Measurements from ENCODE around the gene DDX10.
A peak's percentile ranks its signal among the peaks of the same experiment; 100 is the strongest.

Gene DDX10

DNA sequence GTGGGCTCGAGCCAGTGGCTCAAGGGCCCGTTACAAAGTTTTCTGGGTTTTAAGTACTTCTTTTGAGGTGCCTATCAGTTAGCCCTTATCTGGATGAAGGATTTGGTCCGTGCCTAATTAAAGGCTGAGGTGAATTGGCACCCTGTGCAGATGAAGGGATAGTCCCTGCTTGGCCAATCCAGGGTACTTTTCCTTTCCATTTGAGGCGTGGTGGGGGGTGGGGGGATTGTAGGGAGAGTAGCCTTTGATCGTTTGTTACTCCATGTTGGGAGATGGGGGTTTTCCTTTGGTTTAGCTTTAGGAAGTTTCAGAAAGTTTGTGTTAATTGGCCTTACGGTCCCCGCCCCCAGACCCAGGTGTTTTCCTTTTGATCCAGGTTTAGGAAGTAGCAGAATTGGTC, 170.8 kb downstream of the DDX10 start:
- no peak for DNase-seq

DNA sequence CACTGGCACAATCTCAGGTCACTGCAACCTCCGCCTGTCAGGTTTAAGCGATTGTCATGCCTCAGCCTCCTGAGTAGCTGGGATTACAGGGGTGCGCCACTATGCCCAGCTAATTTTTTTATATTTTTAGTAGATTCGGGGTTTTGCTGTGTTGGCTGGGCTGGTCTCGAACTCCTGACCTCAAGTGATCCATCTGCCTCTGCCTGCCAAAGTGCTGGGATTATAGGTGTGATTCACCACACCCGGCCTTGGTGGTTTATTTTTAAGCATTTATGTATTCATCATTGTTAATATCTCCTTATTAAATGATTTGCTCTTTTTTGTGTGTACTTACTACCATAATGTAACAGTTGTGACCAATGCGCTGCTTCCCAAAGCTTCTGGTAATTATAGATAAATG, 171.7 kb downstream of the DDX10 start:
- DNase-seq = no peak

DNA sequence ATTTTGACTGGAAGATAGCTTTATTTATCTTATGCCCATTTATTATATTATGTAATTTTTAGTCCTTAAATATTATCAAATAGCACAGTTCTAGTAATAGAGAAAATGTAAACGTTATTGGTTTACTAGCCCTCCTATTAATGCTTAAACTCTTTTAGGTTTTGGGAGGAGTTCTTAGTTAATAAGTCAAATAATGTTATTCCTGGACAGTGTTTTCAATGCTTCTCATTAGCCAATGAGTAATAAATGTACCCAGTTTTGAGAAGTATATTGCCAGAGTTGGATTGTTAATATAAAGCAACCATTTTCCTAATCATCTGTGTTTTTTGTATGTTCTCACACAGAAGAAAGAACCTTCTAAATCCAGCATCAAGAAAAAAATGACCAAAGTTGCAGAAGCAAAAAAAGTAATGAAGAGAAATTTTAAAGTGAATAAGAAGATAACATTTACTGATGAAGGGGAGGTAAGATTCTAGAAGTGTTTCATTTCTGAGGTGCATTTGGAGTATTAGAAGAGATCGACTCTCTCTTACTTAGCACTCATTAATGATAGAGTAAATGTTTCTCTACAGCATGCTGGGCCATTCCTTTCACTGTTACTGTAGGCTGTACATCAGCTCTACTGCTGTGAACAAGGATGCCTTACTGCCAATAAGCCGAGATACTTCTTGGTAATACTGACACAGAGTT, 173.4 kb downstream of the DDX10 start:
- DNase-seq = no peak

DNA sequence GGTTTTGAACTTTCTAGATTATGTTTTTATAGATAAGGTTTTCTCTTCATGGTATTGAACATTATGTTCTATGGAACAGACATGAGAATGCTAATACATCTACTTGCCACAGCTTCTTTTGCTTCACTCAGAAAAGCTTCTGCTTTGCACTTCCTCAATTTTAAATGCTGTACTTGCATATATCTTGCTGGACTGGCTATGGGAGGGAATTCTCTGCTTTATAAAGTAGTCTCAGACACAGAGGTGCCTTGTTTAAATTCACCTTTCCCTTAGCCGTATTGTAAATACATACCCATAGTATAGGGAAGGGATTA, 173.9 kb downstream of the DDX10 start:
- DNase-seq = peak; percentile 35 to 51

DNA sequence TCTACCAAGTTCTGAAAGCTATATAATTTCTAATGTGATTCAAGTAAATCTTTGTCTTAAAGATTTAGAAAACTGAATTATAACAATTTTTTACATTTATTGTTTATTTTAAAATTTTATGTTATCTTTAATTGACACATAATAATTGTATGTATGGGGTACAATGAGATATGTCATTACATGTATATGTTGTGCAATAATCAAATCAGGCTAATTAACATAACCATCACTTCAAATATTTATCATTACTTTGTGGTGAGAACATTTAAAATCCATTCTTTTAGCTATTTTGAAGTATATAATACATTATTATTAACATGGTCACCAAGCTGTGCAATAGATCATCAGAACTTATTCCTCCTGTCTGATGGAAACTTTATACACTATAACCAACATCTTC, 181.1 kb downstream of the DDX10 start:
- no peak for DNase-seq

DNA sequence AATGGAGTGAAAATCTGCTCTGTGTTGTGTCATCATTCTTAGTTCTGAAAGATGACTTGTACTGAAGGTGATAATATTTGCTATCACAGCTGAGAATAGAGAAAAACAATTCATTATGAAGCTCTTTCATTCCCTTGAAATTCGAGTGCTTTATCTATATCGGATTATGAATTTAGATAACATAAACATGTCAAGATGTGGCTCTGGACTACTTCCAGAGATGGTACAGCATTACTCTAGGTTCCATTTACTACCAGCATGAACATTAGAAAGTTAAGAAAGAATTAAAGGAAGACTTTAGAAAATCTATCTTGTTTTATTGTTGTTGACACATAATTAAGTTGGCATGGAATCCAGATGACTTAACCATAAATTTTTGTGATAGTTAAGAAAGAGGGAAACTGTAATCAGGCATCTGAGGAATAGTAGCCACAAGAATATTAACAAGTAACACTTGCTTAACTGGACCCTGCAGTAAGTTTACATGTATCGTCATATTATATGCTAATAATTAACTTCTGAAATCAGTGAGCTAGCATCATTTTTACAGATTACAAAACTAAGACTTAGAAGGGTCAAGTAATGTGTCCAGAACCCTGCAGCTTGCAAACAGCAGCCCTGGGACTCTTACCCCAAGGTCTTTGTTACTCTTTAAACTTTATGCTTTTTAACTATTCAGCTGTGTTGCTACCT, 182.6 kb downstream of the DDX10 start:
- DNase-seq = no peak

DNA sequence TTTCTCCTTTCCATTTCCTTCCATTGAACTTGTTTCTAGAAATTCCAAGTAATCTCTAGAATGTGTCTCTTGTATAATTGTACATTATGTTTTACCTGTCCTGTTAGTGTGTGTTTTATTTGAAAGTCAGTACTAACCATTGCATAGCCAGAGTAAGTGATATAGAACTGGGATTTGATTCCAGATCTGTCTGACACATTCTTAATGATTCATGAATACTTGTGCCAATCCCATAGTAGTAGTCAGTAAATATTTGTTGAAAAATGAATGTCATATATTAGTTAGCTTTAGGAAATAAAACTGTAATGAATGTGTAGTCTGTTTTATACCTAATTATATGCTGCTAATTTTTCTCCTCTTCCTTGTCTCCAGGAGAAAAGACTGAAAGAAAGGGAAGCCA, 186.9 kb downstream of the DDX10 start:
- no peak for DNase-seq

DNA sequence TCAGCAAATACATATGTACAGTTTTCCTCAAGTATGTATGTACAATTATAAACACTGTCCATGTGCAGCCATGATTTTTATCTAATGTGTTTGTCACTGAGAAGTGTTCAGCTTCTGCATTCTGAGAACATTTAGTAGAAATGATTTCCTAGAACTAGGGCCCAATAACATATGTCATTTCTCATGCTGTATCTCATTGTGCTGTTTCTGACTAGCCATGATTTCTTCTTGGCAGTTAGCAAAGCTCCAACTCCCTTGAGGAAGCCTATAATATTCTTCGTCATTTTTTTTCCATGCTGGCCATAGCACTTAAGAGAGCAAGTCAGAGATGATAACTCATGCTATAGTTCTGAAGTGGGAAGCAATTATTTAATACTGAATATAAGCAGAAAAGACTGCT, 187.8 kb downstream of the DDX10 start:
- no peak for DNase-seq

DNA sequence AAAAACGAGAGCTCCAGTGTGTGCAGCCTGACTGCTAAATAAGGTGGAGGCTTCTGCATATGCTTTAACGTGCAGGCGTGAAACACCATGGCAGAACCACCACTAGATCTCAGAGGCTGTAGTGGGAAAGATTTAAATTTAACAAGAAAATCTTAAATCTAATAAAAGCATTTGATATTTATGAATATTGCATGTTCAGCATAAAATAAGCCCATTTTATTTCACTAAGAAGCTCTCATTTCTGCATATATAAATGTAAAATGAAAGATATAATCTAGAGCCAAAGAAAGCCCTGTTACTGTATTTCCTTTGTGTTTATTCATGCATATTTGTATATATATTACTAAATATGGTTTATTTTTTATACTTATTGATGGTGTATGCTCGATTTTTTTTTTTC, 188.3 kb downstream of the DDX10 start:
- no peak for DNase-seq

DNA sequence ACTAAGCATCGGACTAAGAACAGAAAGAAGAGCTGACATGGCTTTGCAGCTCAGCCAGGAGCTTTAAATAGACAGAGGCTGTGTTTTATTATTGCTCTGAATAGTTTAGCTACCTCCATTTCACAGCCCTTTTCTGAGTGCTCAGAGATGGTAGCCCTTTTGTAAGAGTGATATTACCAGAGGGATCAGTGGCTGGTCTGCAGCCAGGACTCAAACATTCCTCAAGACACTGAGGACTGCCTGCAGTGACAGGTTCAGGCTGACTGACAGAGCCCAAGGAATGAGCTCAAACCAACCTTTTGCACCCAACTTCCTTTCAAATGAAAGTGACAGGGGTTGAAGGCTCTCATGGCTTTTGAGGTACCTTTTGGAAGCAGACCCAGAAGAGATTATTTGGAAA, 189.0 kb downstream of the DDX10 start:
- DNase-seq = no peak

DNA sequence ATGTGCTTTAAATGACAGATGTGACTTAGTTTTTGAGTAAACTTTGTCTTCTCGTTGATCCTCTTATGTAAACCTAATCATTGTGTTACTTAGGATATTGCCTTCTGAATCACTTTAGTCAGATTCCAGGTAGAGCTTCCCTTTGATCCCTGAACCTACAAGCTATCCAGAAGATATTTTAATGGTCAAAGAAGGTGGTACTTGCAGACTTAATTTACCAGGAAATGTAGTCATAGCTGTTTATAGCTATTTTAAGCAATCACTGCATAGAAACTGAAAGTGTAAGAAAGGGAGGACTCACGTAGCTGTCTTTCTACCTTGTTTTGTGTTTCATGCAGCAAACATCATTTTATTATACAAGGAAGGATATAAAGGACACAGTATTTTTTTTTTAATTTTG, 189.5 kb downstream of the DDX10 start:
- no peak for DNase-seq

DNA sequence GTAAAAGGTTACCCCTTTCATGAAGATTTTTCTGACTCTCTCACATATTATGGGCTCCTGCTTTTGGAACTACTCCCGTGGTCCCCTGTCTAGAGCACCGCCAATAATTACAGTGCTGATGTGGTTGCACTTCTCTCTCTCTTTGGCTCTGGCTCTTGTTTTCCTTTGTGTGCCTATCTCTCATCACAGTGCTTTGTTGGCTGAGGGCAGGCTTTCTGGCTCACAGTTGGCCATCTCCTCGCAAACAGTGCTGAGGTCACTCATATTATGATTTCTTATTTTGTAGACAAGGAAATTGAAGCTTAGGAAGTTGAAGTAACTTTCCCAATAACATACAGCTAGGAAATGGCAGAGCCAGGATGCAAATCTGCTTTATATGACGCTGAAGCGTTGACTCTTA, 192.5 kb downstream of the DDX10 start:
- DNase-seq = no peak

DNA sequence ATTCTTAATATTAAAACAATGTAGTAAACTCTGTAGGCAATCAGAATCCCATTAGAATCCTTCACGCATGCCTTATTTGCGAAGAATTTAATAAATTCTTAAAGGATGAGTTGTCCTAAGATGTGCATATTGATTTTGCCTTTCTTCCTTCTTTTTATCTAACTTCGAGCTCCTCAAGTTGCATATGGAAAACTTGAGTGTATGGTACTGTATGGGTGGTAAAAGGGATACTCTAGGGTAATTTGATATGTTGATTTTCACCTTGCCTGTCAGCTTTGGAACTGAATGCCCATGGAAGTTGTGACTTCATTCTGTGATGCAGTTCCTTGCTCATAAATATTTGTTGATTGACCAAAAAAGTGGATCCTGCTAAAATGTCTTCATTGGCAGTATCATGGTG, 193.8 kb downstream of the DDX10 start:
- no peak for DNase-seq

DNA sequence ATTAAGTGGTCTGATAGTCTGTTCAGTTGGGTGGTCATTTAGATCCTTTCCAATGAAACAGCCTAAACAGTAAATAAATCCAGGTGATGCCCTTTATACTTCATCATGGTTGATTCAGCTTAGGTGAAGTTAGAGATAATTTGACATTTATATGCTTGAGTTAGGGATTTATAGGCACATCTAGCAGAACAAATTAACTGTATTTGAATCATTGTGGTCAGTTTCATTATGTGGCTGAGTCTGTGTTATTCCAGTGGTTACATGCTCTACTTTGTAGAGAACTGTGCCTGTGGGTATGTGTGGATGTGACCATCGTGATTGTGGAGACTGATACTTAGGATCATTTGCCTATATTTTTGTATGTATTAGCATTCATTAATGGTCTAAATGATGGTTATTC, 194.6 kb downstream of the DDX10 start:
- no peak for DNase-seq

DNA sequence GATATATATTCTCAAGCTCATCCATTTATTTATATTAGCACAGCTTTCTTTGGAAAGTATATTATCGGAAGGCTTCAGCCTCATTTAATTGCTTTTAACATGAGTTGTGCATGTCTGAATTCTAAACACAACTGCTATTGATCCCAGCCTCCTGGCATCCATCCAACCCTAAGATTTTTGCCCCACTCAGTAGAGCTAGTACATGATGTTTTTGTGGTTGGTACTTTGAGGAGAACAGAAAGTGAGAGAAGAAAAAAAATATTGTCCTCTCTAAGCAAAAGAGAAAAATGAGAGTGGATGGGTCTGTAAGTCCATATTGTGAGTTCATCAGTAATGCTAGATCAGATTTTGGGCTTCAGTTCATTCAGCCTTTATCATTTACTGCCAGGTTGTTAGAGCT, 198.7 kb downstream of the DDX10 start:
- DNase-seq = no peak

DNA sequence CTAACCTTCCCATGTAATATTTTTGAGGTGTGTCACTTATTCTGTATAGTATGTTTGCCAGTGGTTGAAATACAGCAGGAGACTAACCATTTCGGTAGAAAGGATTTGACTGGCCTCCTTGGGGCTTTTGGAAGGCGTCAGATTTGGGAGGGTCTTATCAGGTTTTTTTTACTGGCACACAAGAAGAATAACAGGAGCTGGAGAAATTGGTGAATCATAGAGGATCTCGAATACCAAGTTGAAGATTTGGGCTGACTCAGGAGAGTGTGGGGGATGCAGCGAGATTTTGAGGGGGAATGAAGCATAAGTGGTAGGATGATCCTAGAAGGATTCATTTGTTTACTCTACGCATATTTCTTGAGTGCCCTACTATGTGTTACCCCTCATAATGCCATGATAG, 200.5 kb downstream of the DDX10 start:
- DNase-seq = no peak

DNA sequence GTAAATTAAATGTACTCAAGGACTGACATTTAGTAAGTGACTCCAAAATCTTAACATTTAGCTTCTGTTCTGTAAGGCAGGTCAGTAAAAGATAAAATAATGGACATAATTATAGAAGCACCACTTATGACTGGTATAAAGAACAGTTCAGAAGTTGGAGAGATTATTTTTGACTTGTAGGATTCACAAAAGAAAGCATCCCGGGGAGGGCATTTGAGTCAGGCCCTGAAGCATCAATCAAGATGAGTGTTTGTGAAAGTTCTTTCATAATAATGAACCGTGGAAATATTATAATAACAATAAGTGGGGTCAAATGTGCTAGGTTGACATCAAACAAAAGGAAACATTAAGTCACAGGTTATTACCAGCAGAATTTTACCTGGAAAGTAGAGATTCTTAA, 201.9 kb downstream of the DDX10 start:
- no peak for DNase-seq

DNA sequence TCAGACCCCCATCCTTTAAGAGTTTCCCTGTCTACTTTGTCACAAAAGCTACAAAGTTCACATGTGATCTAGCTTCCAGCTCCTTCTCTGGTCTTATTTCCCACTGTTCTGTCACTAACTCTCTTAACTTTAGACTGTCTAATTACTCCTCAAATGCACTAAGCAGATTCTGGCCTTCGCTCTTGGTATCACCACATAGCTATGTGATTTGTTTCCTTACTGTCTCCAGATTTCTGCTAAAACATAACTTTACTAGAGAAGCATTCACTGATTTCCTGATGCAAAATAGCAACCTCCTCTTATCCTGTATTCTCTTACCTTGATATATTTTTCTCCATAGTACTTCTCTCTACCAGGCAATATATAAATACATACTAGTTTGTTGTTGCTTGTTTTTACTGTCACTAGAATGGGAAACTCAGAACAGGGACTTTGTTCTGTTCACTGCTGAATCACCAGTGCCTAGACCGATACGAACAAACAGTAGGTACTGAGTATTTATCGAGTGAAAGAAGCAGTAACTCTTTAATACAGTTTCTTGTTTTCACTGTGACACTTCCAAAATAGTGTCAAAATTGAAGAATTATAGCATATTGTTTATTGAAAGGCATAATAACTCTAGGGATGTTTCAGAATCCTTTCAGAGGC, 205.6 kb downstream of the DDX10 start:
- no peak for DNase-seq

DNA sequence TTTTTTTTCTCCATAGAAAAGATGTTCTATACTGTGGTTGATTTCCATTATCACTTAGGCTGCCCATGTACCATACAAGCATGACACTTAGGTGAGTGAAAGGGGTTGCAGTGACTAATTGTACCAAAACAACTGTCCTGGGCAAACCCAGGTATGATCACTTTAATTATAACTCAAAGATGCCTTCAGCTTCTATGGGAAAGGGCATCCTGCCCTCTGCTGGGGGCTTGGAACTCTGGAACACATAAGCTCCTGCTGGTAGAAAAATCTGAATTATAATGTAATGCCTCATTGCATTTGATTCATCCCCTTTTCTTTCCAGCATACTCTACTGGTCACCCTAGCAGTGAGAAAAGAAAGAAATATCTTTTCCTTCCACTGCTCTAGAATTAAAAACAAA, 206.3 kb downstream of the DDX10 start:
- DNase-seq = peak; percentile 32 to 35

DNA sequence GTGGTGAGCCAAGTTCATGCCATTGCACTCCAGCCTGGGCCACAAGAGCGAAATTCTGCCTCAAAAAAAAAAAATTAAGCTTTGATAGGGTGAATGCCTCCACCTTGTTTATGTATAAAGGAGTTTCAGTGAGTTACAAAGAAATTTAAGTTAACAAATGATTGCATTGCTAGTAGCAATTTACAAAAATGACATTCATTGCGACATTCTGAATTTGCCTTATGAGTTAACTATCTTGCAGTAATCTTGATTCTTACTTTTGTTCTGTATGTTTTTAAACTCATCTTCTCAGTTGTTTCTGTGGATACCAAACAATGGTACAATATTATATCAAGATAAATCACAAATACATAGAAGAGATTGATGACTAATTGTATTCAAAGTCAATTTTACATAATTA, 207.0 kb downstream of the DDX10 start:
- no peak for DNase-seq

DNA sequence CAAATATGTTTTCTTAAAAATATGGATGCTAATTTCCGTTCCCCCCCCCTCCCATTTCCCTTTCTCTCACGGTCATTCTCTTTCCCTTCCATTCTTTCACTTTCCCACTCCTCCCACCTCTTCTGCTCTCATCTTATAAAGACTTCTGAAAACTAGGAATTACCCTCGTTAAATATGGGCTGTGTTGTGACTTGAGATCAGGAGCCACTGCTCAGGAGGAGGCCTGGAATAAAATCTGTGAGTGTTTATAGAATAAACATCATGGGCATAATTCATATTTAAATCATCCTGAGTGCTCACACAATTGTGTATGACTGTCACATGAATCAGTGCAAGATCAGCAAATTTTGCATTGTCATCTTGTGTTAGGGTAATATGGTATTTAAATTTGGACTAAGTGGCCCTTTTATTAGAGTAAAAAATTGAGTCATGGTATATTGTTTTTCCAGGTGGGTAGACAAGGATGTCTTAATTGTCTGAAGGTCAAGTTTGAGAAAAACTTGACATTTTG, 208.0 kb downstream of the DDX10 start:
- no peak for DNase-seq

DNA sequence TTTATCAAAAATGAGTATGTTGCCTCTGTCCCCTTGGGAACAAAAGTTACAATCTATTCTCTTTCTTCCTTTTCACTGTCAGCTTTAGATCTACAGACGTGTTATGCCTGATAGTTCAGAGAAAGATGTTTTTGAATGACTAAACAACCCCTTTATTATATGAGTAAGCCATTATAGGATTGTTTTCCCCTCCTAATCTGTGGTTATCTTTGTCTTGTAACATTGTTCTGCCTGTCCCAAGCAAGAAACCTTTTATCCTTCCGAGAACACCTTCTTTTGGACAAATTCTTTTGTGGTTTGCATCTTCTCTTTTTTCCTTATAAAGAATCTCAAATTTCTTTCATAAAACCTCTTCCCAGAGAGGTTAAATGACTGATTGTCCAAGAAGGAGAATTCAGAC, 208.4 kb downstream of the DDX10 start:
- no peak for DNase-seq

DNA sequence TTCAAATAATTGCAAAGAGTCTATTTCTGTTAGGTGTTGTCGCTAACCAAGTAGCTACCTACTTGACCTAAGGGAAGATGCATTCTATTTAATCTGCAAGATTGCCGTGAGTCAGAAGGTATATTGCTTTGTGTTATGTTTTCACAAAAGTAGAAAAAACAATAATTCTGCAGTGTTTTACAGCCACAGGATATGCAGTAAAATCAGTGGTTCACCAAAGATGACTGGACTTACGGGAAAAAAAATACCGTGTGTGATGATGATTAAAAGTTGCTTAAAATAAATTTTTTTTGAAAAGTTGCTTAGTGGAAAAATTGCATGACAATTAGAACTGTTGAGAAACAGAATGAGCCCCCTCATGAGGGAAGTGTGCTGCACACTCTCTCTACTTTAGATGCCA, 209.1 kb downstream of the DDX10 start:
- DNase-seq = no peak

DNA sequence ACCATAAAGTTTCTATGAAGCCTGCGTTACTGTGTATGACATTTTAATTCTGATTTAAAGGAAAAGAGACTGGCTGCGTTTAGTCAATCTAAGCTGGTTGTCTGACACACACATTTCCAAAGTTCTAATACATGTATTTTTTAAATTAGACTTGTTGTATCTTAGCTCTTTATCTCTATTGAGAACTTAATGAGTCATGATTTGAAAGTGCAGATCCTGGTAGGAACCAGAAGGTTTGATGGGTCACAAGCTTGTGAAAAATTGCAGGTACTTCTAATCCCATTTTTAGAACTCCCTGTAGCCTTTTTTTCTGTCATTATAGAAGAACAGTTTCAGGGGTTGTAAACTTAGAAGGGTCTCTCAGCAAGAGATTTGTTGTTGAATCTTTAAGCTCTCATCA, 210.3 kb downstream of the DDX10 start:
- no peak for DNase-seq

DNA sequence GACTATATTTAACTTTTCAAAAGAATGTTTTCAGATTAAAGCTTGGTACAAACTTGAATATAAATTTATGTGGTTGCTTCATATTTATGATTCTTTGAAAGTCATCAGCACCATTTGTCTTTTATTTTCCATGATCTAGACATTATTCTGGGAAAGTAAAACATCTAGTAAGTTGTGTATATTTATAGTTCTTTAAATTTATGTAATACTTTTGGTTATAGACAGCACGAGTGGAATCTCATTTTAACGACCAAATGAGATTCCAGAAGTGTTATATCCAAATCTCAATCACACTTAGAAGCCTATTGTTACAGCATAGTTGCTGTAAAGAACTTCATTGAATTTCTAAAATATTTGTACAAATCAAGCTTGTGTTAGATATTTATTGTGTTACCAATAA, 212.3 kb downstream of the DDX10 start:
- no peak for DNase-seq

Measured in Kasumi-1 (cell line).